Muscle of leg (tissue), 11 donors: ENCODE measurements around the gene BUD23. TPM values are rescaled to one million over a fixed set of nuclear protein-coding genes. Genes with fewer than 3 reads are reported as not detected.

ENCODE experiments used
- DNase-seq: peaks from one replicate; pipeline ENCODE4 v3.0.0; 2013
- H3K27ac ChIP-seq: one replicate; pipeline ENCODE4 v1.5.1; 2013; ENCODE audit warnings: mild to moderate bottlenecking, low read length, control low read depth
- H3K27me3 ChIP-seq: one replicate; pipeline ENCODE4 v1.6.1; 2013; ENCODE audit warnings: low read length; ENCODE audit not compliant: control insufficient read depth, insufficient read depth
- H3K36me3 ChIP-seq: one replicate; pipeline ENCODE4 v1.6.1; 2013; ENCODE audit warnings: low read length; ENCODE audit not compliant: control insufficient read depth, insufficient read depth
- H3K4me1 ChIP-seq: one replicate; pipeline ENCODE4 v1.6.1; 2013; ENCODE audit warnings: low read length; ENCODE audit not compliant: control insufficient read depth, insufficient read depth
- H3K4me3 ChIP-seq: one replicate; pipeline ENCODE4 v1.5.1; 2013; ENCODE audit warnings: low read length, control low read depth
- H3K9me3 ChIP-seq: replicated peaks from 2 replicates; pipeline ENCODE4 v1.6.1; 2013; ENCODE audit warnings: low read depth, low read length; ENCODE audit not compliant: control insufficient read depth
- WGBS: methylation state at CpG from one replicate; pipeline ENCODE4 v1.1.5; 2013; ENCODE audit warnings: missing lambda C conversion rate; ENCODE audit not compliant: insufficient coverage; 5-methylcytosine and 5-hydroxymethylcytosine counted together
- polyA plus RNA-seq, 8 donors: library from polyadenylated mRNA; unstranded; fragments of 120-200 nt; gene quantifications; one replicate each; pipeline versions ENCODE4 v1.2.1 to v1.2.3, GENCODE V29; 2013; ENCODE audit warnings: inconsistent platforms in 1 of 8, low replicate concordance in 1 of 8; ENCODE audit not compliant: insufficient read length in 8 of 8, insufficient read depth in 1 of 8
- total RNA-seq: library from RNA; stranded (reverse); fragments of 120-200 nt; gene quantifications from one replicate; pipeline ENCODE4 v1.2.4, GENCODE V29; 2013

The BUD23 gene
- total and polyA plus RNA-seq, 9 donors: 34.3 to 87.1 (median 78.9) TPM

GRCh38 chr7:73698410-73698809 is 15.0 kb downstream of the BUD23 start:
- peaks cover 86% of the 10 kb centered on the region for H3K36me3 ChIP-seq
- H3K4me1 ChIP-seq: peaks cover 2% of the 10 kb centered on the region
- H3K9me3 ChIP-seq: no peaks in the 10 kb centered on the region
- H3K27ac ChIP-seq: no peak overlapping the region
- H3K4me3 ChIP-seq: no peak overlapping the region
- 80% methylated on average over 7 of the region's 7 CpGs for WGBS
- H3K27me3 ChIP-seq: no peaks in the 10 kb centered on the region
- DNase-seq: no peak

- H3K27ac ChIP-seq: no peak overlapping the region
- DNase-seq: no peak
- H3K36me3 ChIP-seq: peaks cover 79% of the 10 kb centered on the region
- WGBS: 78% methylated on average over 10 of the region's 15 CpGs
- no peak overlapping the region for H3K4me3 ChIP-seq
- no peaks in the 10 kb centered on the region for H3K9me3 ChIP-seq
- peaks cover 12% of the 10 kb centered on the region for H3K4me1 ChIP-seq
- no peaks in the 10 kb centered on the region for H3K27me3 ChIP-seq
Measured at GRCh38 chr7:73699370-73700068, 16.1 kb downstream of the BUD23 start.

GRCh38 chr7:73700069-73700423 is 16.6 kb downstream of the BUD23 start:
- no peak for DNase-seq
- peaks cover 17% of the 10 kb centered on the region for H3K4me1 ChIP-seq
- 82% methylated on average over 4 of the region's 14 CpGs for WGBS
- no peaks in the 10 kb centered on the region for H3K27me3 ChIP-seq
- no peak overlapping the region for H3K27ac ChIP-seq
- peaks cover 79% of the 10 kb centered on the region for H3K36me3 ChIP-seq
- H3K9me3 ChIP-seq: no peaks in the 10 kb centered on the region
- no peak overlapping the region for H3K4me3 ChIP-seq

GRCh38 chr7:73700581-73701134 is 17.3 kb downstream of the BUD23 start:
- Histone ChIP-seq H3K27ac (no peak overlapping the region), H3K9me3 (no peaks in the 10 kb centered on the region), H3K4me3 (no peak overlapping the region), H3K4me1 (peaks cover 23% of the 10 kb centered on the region), H3K27me3 (no peaks in the 10 kb centered on the region), H3K36me3 (peaks cover 78% of the 10 kb centered on the region)
- 85% methylated on average over 8 of the region's 15 CpGs for WGBS
- no peak for DNase-seq

- Histone ChIP-seq H3K9me3 (no peaks in the 10 kb centered on the region), H3K4me3 (no peak overlapping the region), H3K4me1 (peaks cover 31% of the 10 kb centered on the region), H3K27me3 (no peaks in the 10 kb centered on the region), H3K36me3 (peaks cover 72% of the 10 kb centered on the region), H3K27ac (no peak overlapping the region)
- DNase-seq: peak; percentile 52
- WGBS: 46% methylated on average over 10 of the region's 13 CpGs
Measured at GRCh38 chr7:73701357-73701995, 18.1 kb downstream of the BUD23 start.

- Histone ChIP-seq H3K4me1 (peaks cover 38% of the 10 kb centered on the region), H3K4me3 (no peak overlapping the region), H3K27me3 (no peaks in the 10 kb centered on the region), H3K9me3 (no peaks in the 10 kb centered on the region), H3K36me3 (peaks cover 70% of the 10 kb centered on the region), H3K27ac (no peak overlapping the region)
- 70% methylated on average over 7 of the region's 8 CpGs for WGBS
- DNase-seq: no peak
Measured at GRCh38 chr7:73702226-73702625, 18.8 kb downstream of the BUD23 start.

GRCh38 chr7:73702665-73703064 is 19.3 kb downstream of the BUD23 start:
- Histone ChIP-seq H3K27ac (no peak overlapping the region), H3K9me3 (no peaks in the 10 kb centered on the region), H3K4me1 (peaks cover 40% of the 10 kb centered on the region), H3K27me3 (no peaks in the 10 kb centered on the region), H3K4me3 (no peak overlapping the region), H3K36me3 (peaks cover 69% of the 10 kb centered on the region)
- WGBS: 85% methylated on average over 17 of the region's 18 CpGs
- no peak for DNase-seq

- WGBS: 40% methylated on average over 11 of the region's 13 CpGs
- peaks cover 64% of the 10 kb centered on the region for H3K36me3 ChIP-seq
Measured at GRCh38 chr7:73703225-73703624, 19.8 kb downstream of the BUD23 start.

GRCh38 chr7:73703757-73704639 is 20.6 kb downstream of the BUD23 start:
- peak; percentile 93 for DNase-seq
- no peaks in the 10 kb centered on the region for H3K27me3 ChIP-seq
- peak overlapping the region; percentile 77 for H3K27ac ChIP-seq
- peaks cover 40% of the 10 kb centered on the region for H3K4me1 ChIP-seq
- peaks cover 62% of the 10 kb centered on the region for H3K36me3 ChIP-seq
- 7% methylated on average over 23 of the region's 45 CpGs for WGBS
- H3K4me3 ChIP-seq: peak overlapping the region; percentile 0
- no peaks in the 10 kb centered on the region for H3K9me3 ChIP-seq

More at GRCh38 chr7:73703225-73703624, 19.8 kb downstream of the BUD23 start:
- H3K27me3 ChIP-seq: no peaks in the 10 kb centered on the region
- H3K9me3 ChIP-seq: no peaks in the 10 kb centered on the region
- no peak overlapping the region for H3K4me3 ChIP-seq
- peak overlapping the region; percentile 76 for H3K27ac ChIP-seq
- no peak for DNase-seq
- peaks cover 40% of the 10 kb centered on the region for H3K4me1 ChIP-seq
